Lower leg skin (tissue), 3 donors: ENCODE measurements around the gene THSD4.

ENCODE experiments used
- CTCF ChIP-seq, 3 donors: fragments of 450-650 bp; IDR thresholded peaks; one replicate each; pipeline ENCODE4 v1.5.1; 2016; ENCODE audit warnings: antibody characterized with exemption in 3 of 3, mild to moderate bottlenecking in 3 of 3, moderate library complexity in 2 of 3
- POLR2A ChIP-seq, 2 donors: fragments of 450-650 bp; IDR thresholded peaks; one replicate each; pipeline ENCODE4 v1.6.1; 2016 to 2017; ENCODE audit warnings: antibody characterized with exemption in 2 of 2, mild to moderate bottlenecking in 1 of 2, moderate library complexity in 1 of 2

DNA sequence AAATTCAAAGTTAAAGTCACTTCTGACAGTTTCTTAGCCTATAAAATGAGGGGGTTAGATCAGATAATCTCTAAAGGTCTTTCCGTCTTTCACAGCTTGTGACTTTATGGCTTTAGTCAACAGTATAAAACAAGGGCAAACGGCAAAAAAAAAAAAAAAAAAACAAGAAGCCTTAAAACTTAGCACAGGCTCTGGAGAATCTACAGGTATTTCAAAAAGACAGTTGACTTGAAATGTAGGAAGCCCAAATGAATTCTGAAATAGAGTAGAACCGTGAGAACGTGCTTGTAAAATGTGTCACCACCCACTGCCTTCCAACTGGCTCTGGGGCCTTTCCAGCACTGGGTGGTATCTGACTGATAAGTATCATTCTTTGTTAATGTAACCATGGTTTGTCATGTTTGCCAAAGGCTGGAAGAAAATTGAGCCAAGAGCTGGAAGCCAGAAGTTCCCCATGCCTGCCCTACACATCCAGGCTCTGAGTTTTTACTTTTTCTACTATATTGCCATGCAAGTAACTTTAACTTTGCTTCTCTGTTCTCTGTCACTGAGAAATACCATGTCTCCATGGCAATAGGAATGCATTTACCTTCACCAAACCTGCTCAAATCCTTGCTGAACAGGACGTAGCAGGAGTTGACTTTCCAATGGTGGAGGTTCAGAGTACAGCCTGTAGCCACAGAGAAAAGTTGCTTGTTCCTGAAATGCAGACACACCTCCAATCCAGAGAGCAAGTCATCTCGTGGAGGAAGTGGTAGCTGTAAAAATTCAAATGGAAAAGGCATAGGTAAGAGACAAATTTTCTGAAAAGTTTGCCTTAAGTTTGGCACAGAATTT is 35.8 kb upstream of the THSD4 start:
- TF ChIP-seq CTCF (IDR thresholded peaks at IDR 0.05): no peak
- TF ChIP-seq POLR2A (IDR thresholded peaks at IDR 0.05): no peak
